ELF-1 (cell line): ENCODE results near the gene RPH3AL.
"Not testable (repeated sequence)": the region's sequence is repeated elsewhere in the genome, so short reads cannot be mapped to it uniquely, and the experiment has no call there.

Source experiments
- DNase-seq: peaks from one replicate; pipeline ENCODE4 v3.0.0-alpha.2; 2016; ENCODE audit warnings: low read depth, low spot score

RPH3AL gene

DNA sequence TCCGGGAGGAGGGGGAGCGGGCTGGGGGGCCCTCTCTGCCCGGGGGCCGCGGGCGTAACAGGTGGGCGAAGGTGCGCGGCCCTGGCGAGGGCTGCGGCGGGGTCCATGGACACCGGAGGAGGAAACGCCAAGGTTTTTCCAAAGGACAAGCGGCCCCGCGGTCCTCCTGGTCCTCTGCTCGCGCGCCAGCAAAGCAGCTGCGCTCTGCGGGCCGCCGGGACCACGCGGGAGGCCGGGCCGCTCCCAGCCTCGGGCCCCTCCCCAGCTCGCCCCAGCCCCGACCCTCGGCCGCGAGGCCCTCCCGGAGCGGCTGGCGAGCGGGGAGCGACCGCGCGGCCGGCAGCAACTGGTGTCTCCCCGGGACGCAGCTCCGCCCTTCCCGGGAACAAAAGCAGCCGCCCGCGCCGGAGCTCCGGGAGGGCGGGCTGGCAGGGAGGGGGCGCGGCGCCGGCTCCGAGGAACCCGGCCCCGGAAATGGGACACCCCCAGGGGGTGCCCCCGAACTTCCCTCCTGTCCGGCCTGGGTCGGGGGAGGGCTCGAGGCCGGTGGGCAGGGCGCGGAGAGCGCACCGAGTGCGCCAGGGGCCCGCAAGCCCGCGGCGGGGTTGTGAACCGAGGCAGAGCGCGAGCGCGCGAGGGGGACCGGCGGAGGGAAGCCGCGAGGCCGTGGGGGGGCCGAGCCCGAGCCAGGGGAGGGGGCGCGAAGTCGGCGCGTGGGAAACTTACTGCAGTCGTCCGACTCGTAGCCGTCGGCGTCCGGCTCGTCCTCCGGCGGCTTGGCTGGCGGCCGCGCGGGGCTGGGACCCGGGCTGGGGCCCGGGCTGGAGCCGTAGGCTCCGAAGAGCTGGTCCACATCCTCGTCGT is 172.0 kb downstream of the RPH3AL start:
- DNase-seq, result peak; percentile 23

DNA sequence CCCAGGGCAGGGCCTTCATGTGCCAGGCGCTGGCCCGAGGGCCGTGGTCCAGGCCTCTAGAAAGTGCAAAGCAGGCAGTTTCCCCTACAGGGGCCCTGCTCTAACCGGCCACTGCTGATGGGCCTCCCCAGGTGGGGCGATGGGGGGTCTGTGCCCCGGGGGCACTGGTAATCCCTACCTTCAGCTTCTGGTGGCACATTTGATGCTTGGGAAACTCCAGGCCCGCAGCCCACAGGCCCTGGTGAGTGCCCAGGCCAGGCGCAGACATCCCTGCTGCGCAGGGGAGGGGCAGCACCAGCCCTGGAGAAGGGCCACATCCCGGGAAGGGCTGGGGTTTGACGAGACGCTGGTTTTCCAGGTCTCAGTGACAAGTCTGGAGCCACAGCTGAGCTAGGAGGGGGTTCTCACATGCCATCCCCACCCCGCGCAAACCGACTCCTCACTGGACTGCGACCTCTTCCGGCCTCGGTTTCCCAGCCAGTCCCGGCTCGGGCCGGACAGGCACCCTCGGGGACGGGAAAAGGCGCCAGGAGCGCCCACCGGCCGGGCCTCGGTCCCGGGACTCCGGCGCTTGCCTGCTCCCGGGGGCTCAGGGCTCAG is 172.7 kb downstream of the RPH3AL start:
- DNase-seq, result peak; percentile 24

GRCh38 chr17:179066-179432 is 173.6 kb downstream of the RPH3AL start:
- no peak for DNase-seq

DNA sequence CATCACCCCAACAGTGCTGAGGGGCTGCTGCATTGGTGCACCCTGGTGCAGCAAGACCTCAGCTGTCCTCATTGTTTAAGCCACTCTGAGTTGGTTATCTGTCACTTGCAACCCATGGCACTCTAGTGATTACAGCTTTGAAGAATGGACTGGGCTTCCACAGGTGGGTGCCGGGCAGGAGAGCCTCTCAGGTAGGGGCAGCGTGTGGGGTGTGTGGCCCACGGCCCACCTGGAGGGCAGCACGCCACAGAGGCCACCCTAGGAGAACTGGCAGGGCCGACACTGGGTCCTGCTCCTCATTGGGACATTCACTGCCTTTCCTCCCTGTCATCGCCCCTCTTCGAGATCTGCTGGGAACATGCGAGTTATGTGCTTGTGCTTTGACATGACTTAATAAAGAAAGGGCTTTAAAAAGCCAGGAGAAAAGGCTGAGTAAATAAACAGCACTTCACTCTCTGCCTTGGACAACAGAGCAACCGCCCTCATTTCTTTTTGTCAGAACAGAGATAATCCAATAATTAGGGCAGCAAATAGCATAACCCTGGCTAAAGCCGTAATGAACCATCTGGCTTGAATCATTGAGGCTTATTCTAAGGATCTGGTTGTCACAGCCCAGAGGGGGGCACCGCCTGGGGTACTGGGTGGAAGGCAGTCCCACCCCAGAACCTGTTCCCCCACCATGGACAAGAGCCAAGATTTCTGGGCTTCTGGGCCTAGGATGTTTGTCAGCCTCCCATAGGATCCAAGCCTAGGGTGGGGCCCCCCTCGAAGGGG is 174.1 kb downstream of the RPH3AL start:
- DNase-seq, result no peak

GRCh38 chr17:177762-178161 is 174.8 kb downstream of the RPH3AL start:
- DNase-seq, result no peak

- DNase-seq, result no peak
Measured at GRCh38 chr17:177155-177554, 175.5 kb downstream of the RPH3AL start.

DNA sequence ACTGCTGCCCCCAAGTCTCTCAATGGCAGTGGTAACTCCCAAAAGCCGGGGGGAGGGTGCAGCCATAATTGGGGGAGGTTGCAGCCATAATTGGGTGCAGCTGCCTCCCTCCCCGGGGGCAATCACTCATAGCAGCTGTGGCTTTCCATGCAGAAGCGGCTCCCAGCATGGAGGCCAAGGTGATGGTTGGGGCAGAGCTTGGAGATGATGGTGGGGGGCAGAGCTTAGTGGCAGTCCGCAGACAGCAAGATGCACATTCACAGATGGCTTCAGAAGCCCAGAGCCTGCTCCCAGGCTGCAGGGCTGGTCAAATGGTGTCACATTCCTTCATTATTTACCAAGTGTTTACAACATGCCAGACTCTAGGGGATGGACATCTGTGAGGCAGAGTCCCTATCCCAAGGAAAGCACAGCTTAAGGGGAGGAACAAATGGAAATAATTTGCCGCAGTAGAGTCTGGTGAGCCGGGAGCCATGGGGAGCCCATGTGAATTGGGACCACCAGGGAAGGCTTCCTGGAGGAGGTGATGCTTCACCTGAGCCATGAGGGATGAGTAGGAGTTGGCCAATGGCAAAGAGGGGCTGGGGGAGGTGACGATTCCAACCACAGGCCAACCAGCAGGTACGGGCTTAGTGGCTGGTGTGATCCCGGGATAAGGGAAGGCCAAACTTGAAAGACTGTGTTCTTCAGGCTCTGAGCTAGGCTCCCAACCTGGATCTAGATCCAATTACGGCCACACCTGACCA is 179.3 kb downstream of the RPH3AL start:
- no peak for DNase-seq

DNA sequence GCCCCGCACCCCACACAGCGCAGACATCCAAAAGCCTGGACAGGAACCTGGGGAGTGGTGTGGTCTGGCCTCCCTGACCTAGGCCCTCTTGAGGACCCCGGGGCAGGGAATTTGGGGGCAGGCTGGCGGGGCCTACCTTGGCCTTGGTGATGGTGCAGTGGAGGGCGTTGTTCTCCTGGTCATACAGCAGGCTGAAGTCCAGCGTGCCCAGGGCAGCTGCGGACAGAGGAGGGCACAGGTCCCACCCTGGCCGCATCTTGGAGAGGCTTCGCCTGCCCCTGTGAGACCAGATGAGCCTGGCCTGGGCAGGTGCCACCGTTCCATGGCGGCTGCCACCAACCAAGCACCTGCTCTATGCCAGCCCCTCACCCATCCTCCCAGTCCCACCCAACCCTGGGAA is 180.2 kb downstream of the RPH3AL start:
- DNase-seq, result no peak

DNA sequence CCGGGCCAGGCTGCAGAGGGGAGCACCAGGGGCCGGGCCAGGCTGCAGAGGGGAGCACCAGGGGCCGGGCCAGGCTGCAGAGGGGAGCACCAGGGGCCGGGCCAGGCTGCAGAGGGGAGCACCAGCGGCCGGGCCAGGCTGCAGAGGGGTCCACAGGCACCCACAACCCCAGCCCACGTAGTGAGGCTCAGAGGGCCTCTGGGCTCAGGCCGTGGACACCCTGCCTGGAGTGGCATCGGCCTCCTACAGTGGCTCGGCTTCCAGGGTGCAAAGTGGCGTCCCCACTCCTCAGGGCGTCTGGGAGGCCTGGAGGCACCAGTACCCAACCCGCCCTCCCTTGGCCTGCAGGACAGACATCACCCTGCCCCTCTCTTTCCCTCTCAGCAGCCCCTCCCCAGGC is 180.7 kb downstream of the RPH3AL start:
- no peak for DNase-seq

GRCh38 chr17:170130-170670 is 182.4 kb downstream of the RPH3AL start:
- no peak for DNase-seq

DNA sequence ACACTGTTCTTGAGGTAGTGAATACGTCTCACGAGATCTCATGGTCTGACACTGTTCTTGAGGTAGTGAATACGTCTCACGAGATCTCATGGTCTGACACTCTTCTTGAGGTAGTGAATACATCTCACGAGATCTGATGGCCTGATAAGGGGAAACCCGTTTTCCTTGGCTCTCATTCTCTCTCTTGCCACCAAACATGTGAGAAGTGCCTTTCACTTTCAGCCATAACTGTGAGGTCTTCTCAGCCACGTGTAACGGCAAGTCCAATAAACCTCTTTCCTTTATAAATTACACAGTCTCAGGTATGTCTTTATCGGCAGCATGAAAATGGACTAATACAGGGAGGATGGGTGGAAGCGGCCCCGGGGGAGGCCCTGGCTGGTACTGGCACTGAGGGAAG is 184.0 kb downstream of the RPH3AL start:
- not testable (repeated sequence) for DNase-seq

GRCh38 chr17:165939-166338 is 186.7 kb downstream of the RPH3AL start:
- DNase-seq, result no peak

DNA sequence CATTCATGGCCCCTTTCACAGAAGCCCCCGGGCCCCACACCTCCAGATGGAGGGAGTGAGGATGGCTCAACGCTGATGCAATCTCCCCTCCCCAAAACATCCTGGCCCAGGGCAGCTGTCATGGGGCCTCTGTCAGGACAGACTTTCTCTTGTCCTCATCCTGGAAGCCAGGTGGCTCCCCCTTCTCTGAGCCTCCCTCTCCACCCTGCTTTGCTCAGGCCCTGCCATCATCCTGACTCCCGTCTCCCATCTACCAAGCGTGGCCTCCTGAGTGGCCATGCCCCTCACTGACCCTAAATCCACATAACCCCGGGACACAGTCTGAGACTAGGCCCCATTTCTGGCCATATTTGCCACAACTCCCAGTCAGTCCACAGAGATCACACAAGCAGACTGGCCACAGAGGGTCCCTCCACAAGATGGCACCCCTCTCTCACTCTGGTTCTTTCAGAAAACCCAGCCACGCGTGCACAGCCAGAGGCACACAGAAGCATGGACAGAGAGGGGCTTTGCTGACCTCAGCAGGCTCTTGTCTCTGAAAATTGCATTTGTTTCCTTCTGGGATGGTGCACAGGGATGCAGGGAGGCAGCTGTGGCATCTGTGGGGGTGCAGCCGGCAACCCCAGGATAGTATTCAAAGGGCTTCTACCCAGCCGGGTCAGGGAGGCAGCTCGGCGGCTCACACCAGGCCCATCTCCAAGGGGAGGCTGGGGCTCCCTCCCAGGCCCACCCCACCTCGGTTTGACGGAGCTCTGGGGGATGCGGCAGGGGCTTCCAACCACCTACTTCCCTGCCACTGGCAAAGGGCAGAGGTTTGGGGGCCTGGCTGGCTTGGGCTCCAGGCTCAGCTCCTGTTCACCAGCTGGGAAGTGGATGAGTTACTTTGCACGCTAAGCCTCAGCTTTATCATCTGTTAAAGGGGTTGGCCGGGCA is 188.0 kb downstream of the RPH3AL start:
- DNase-seq, result peak; percentile 57

DNA sequence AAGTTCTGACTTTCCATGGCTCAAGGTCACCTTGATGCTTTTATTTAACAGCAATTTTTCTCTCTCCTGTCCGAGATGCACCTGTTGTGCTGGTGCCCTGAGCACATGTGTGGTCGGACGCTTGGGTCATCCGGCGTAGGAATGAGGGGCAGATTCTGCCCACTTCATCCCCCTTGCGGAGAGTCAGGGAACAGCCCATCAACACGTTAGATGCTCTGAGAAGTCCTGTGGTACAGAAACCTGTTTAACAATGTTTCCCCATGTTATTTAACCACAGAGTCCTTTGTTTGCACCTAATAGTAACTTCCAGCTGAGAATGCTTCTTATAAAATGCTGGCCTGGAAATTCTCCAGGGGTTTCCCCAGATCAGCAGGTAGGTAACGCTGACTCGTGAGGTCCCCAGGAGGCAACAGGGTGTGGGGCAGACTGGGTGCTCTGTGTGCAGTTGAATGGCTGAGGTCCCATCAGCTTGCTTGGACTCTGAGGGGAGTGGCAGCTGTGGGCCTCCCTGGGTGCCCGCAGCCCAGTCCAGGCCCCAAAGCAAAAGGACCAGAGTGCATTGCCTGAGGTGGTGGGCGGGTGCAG is 189.0 kb downstream of the RPH3AL start:
- DNase-seq, result no peak

- DNase-seq, result no peak
Measured at GRCh38 chr17:162689-163088, 189.9 kb downstream of the RPH3AL start.
